ENCODE results near the gene RTKN2. TPM values are rescaled to one million over a fixed set of nuclear protein-coding genes. Genes with fewer than 3 reads are reported as not detected.
A peak's percentile ranks its signal among the peaks of the same experiment; 100 is the strongest.

RTKN2 gene
- polyA plus RNA-seq, 3 donors = 0.07 to 0.08 TPM; not detected in 1

GRCh38 chr10:62165803-62166202 is 102.8 kb downstream of the RTKN2 start:
- H3K4me1 ChIP-seq (ENCODE audit: control insufficient read depth in 1 of 2, insufficient read depth in 2 of 2, low read length in 2 of 2) = peaks cover 16 to 26% of the 10 kb centered on the region in 2 donors
- no peak overlapping the region for H3K4me3 ChIP-seq (replicated peaks in 1 of 3; ENCODE audit: low read depth in 2 of 3, low read length in 3 of 3)
- Mint-ChIP-seq H3K36me3 (no peaks in the 10 kb centered on the region), H3K27me3 (ENCODE audit: low read depth in 3 of 3) (peaks cover 0 to 1% (median 0%) of the 10 kb centered on the region in 3 donors), H3K9me3 (peaks cover 0 to 3% (median 0%) of the 10 kb centered on the region in 7 donors), H3K4me1 (peaks cover 21% of the 10 kb centered on the region), H3K4me3 (no peak overlapping the region), H3K27ac (no peak overlapping the region)
- intact Hi-C loops (cut with micrococcal nuclease) = loop anchor here in 1 of 2 donors (10.0 kb wide), 1 partner anchor 79 kb away; no protein-coding TSS in a partner anchor
- no CpG with 5 or more reads among the region's 4 CpGs for WGBS (ENCODE audit: insufficient coverage)
- DNase-seq = no peak
- no peaks in the 10 kb centered on the region for H3K27me3 ChIP-seq (ENCODE audit: control insufficient read depth in 2 of 2, insufficient read depth in 2 of 2, low read length in 2 of 2)
- no peak overlapping the region for H3K9ac ChIP-seq (ENCODE audit: insufficient read depth, low read length, poor library complexity, severe bottlenecking)
- no peaks in the 10 kb centered on the region for H3K9me3 ChIP-seq (replicated peaks in 1 of 2; ENCODE audit: control insufficient read depth in 1 of 2, insufficient read depth in 1 of 2, low read length in 2 of 2)
- no peak overlapping the region for H3K4me2 ChIP-seq (replicated peaks; ENCODE audit: extremely low read depth, low read length, poor library complexity, severe bottlenecking)
- no peak overlapping the region for H2AFZ ChIP-seq (ENCODE audit: insufficient read depth, low read depth, low read length, poor library complexity, severe bottlenecking)
- H3K36me3 ChIP-seq (replicated peaks in 1 of 2; ENCODE audit: control insufficient read depth in 1 of 2, insufficient read depth in 2 of 2, low read length in 2 of 2) = no peaks in the 10 kb centered on the region
- no peaks in the 10 kb centered on the region for H3K79me2 ChIP-seq (ENCODE audit: insufficient read depth, low read length)
- no peak for TF ChIP-seq CTCF (IDR thresholded peaks at IDR 0.05)
- peak overlapping the region in 1 of 2 donors; percentile 79 for H3K27ac ChIP-seq (ENCODE audit: low read depth in 1 of 2, low read length in 2 of 2)
- H4K20me1 ChIP-seq (ENCODE audit: insufficient read depth, low read length) = no peaks in the 10 kb centered on the region

GRCh38 chr10:62163024-62163423 is 105.6 kb downstream of the RTKN2 start:
- no CpG with 5 or more reads among the region's 2 CpGs for WGBS (ENCODE audit: insufficient coverage)

More at GRCh38 chr10:62163024-62163423, 105.6 kb downstream of the RTKN2 start:
- H3K4me1 ChIP-seq (ENCODE audit: control insufficient read depth in 1 of 2, insufficient read depth in 2 of 2, low read length in 2 of 2) = peaks cover 14 to 20% of the 10 kb centered on the region in 2 donors
- no peak overlapping the region for H2AFZ ChIP-seq (ENCODE audit: insufficient read depth, low read depth, low read length, poor library complexity, severe bottlenecking)
- H3K9ac ChIP-seq (ENCODE audit: insufficient read depth, low read length, poor library complexity, severe bottlenecking) = no peak overlapping the region
- H3K27ac Mint-ChIP-seq = no peak overlapping the region
- peaks cover 0 to 2% (median 0%) of the 10 kb centered on the region in 7 donors for H3K9me3 Mint-ChIP-seq
- no peaks in the 10 kb centered on the region for H3K36me3 ChIP-seq (replicated peaks in 1 of 2; ENCODE audit: control insufficient read depth in 1 of 2, insufficient read depth in 2 of 2, low read length in 2 of 2)
- no peaks in the 10 kb centered on the region for H4K20me1 ChIP-seq (ENCODE audit: insufficient read depth, low read length)
- no peaks in the 10 kb centered on the region for H3K9me3 ChIP-seq (replicated peaks in 1 of 2; ENCODE audit: control insufficient read depth in 1 of 2, insufficient read depth in 1 of 2, low read length in 2 of 2)
- peaks cover 25% of the 10 kb centered on the region for H3K4me1 Mint-ChIP-seq
- no peaks in the 10 kb centered on the region for H3K36me3 Mint-ChIP-seq
- H3K4me3 Mint-ChIP-seq = no peak overlapping the region
- H3K27me3 ChIP-seq (ENCODE audit: control insufficient read depth in 2 of 2, insufficient read depth in 2 of 2, low read length in 2 of 2) = no peaks in the 10 kb centered on the region
- no peak for TF ChIP-seq CTCF (IDR thresholded peaks at IDR 0.05)
- no peak for DNase-seq
- H3K27me3 Mint-ChIP-seq (ENCODE audit: low read depth in 3 of 3) = peaks cover 0 to 1% (median 1%) of the 10 kb centered on the region in 3 donors
- H3K79me2 ChIP-seq (ENCODE audit: insufficient read depth, low read length) = no peaks in the 10 kb centered on the region
- H3K27ac ChIP-seq (ENCODE audit: low read depth in 1 of 2, low read length in 2 of 2) = no peak overlapping the region
- intact Hi-C loops (cut with micrococcal nuclease) = loop anchor here in 1 of 2 donors (10.0 kb wide), 1 partner anchor 82 kb away; no protein-coding TSS in a partner anchor
- no peak overlapping the region for H3K4me2 ChIP-seq (replicated peaks; ENCODE audit: extremely low read depth, low read length, poor library complexity, severe bottlenecking)
- H3K4me3 ChIP-seq (replicated peaks in 1 of 3; ENCODE audit: low read depth in 2 of 3, low read length in 3 of 3) = no peak overlapping the region

Data from CD14-positive monocyte (primary cell).